Measurements from ENCODE around the gene SLC12A4. TPM values are rescaled to one million over a fixed set of nuclear protein-coding genes. Genes with fewer than 3 reads are reported as not detected.
A peak's percentile ranks its signal among the peaks of the same experiment; 100 is the strongest.

The SLC12A4 gene
- total RNA-seq, 6 experiments from 2014 or later = 17.2 to 40.0 (median 21.9) TPM

GRCh38 chr16:67910158-67910557 lies 58.3 kb downstream of the SLC12A4 start:
- peaks cover 0 to 21% (median 7%) of the 10 kb centered on the region in 4 donors for H3K36me3 ChIP-seq
- ATAC-seq (no peak), DNase-seq (no peak)
- WGBS (ENCODE audit: insufficient coverage, low coverage, low lambda C conversion rate, missing lambda C conversion rate) = no CpG with 5 or more reads among the region's 2 CpGs
- TF ChIP-seq CTCF (IDR thresholded peaks at IDR 0.05) (no peak), POLR2A (IDR thresholded peaks at IDR 0.05) (no peak)
- no peak overlapping the region for H3K4me3 ChIP-seq
- H3K27ac ChIP-seq = no peak overlapping the region
- H3K27me3 ChIP-seq = no peaks in the 10 kb centered on the region
- H3K9me3 ChIP-seq = no peaks in the 10 kb centered on the region
- peaks cover 0 to 37% (median 18%) of the 10 kb centered on the region in 4 donors for H3K4me1 ChIP-seq
- intact Hi-C loops (cut with DNase I) = no loop called here

- Histone ChIP-seq H3K4me3 (no peak overlapping the region), H3K9me3 (no peaks in the 10 kb centered on the region), H3K27me3 (no peaks in the 10 kb centered on the region), H3K36me3 (peaks cover 0 to 21% (median 7%) of the 10 kb centered on the region in 4 donors), H3K27ac (no peak overlapping the region), H3K4me1 (peaks cover 0 to 28% (median 14%) of the 10 kb centered on the region in 4 donors)
- ATAC-seq (no peak), DNase-seq (no peak)
- intact Hi-C loops (cut with DNase I) = no loop called here
- TF ChIP-seq POLR2A (IDR thresholded peaks at IDR 0.05) (no peak), CTCF (IDR thresholded peaks at IDR 0.05) (no peak)
- WGBS (ENCODE audit: insufficient coverage, low coverage, low lambda C conversion rate, missing lambda C conversion rate) = 100% methylated on average over 1 of the region's 36 CpGs
Measured at GRCh38 chr16:67909056-67909742, 59.2 kb downstream of the SLC12A4 start.

- peak; percentile 89 to 96 (median 92) for ATAC-seq
Measured at GRCh38 chr16:67907397-67908180, 60.8 kb downstream of the SLC12A4 start.

GRCh38 chr16:67902831-67903230 lies 65.6 kb downstream of the SLC12A4 start:
- WGBS (ENCODE audit: insufficient coverage, low coverage, low lambda C conversion rate, missing lambda C conversion rate) = 70% methylated on average over 3 of the region's 4 CpGs

More at GRCh38 chr16:67907397-67908180, 60.8 kb downstream of the SLC12A4 start:
- H3K27ac ChIP-seq = peak overlapping the region in 2 of 3 donors; percentile 53 to 59
- TF ChIP-seq POLR2A (IDR thresholded peaks at IDR 0.05) = no peak
- peak in 1 of 4 donors; percentile 27 for TF ChIP-seq CTCF (IDR thresholded peaks at IDR 0.05)
- H3K27me3 ChIP-seq = no peaks in the 10 kb centered on the region
- H3K4me3 ChIP-seq = no peak overlapping the region
- peaks cover 0 to 28% (median 14%) of the 10 kb centered on the region in 4 donors for H3K4me1 ChIP-seq
- H3K9me3 ChIP-seq = no peaks in the 10 kb centered on the region
- WGBS (ENCODE audit: insufficient coverage, low coverage, low lambda C conversion rate, missing lambda C conversion rate) = 48% methylated on average over 5 of the region's 11 CpGs
- peak; percentile 63 to 86 (median 83) for DNase-seq
- H3K36me3 ChIP-seq = peaks cover 0 to 19% (median 7%) of the 10 kb centered on the region in 4 donors
- intact Hi-C loops (cut with DNase I) = no loop called here

More at GRCh38 chr16:67902831-67903230, 65.6 kb downstream of the SLC12A4 start:
- no peaks in the 10 kb centered on the region for H3K27me3 ChIP-seq
- no peak overlapping the region for H3K27ac ChIP-seq
- ATAC-seq (no peak), DNase-seq (no peak)
- no peaks in the 10 kb centered on the region for H3K9me3 ChIP-seq
- intact Hi-C loops (cut with DNase I) = no loop called here
- H3K36me3 ChIP-seq = no peaks in the 10 kb centered on the region
- H3K4me3 ChIP-seq = no peak overlapping the region
- TF ChIP-seq POLR2A (IDR thresholded peaks at IDR 0.05) (no peak), CTCF (IDR thresholded peaks at IDR 0.05) (no peak)
- H3K4me1 ChIP-seq = peaks cover 0 to 24% (median 10%) of the 10 kb centered on the region in 4 donors

Measured in right lobe of liver (tissue), 6 donors.